Neural cell (in vitro differentiated cells): Measurements from ENCODE around the gene STARD9. TPM values are rescaled to one million over a fixed set of nuclear protein-coding genes. Genes with fewer than 3 reads are reported as not detected.
A peak's percentile ranks its signal among the peaks of the same experiment; 100 is the strongest.

Experiments used
- H2AFZ ChIP-seq: fragments of 200-600, 300-800 bp; sonication (generic), shearing (Covaris generic); 2 replicates; pipeline ENCODE4 v1.6.0; 2014; ENCODE audit warnings: low read depth, mild to moderate bottlenecking, antibody characterized with exemption, low read length, moderate library complexity
- H3F3A ChIP-seq: fragments of 200-600 bp; shearing (Covaris generic); 2 replicates; pipeline ENCODE4 v1.6.1; 2016; ENCODE audit warnings: mild to moderate bottlenecking, moderate library complexity, mixed read lengths, antibody characterized with exemption, low read length; ENCODE audit not compliant: insufficient read depth, poor library complexity, severe bottlenecking
- H3K27ac ChIP-seq: fragments of 200-600, 300-800 bp; sonication (generic), shearing (Covaris generic); 2 replicates; pipeline ENCODE4 v1.5.1; 2014; ENCODE audit warnings: mild to moderate bottlenecking, low read length, moderate library complexity
- H3K27me3 ChIP-seq: fragments of 300-800, 200-600 bp; sonication (generic), shearing (Covaris generic); 2 replicates; pipeline ENCODE4 v1.6.0; 2014; ENCODE audit warnings: mild to moderate bottlenecking, low read depth, low read length, moderate library complexity; ENCODE audit not compliant: insufficient read depth
- H3K36me3 ChIP-seq: fragments of 300-800, 200-600 bp; sonication (generic), shearing (Covaris generic); 2 replicates; pipeline ENCODE4 v1.5.1; 2014; ENCODE audit warnings: mild to moderate bottlenecking, antibody characterized with exemption, low read length, moderate library complexity; ENCODE audit not compliant: insufficient read depth
- H3K4me2 ChIP-seq: fragments of 300-800, 200-600 bp; sonication (generic), shearing (Covaris generic); 2 replicates; pipeline ENCODE4 v1.6.0; 2014; ENCODE audit warnings: mild to moderate bottlenecking, low read length
- H3K4me3 ChIP-seq: fragments of 300-800, 200-600 bp; sonication (generic), shearing (Covaris generic); 2 replicates; pipeline ENCODE4 v1.5.1; 2014; ENCODE audit warnings: mild to moderate bottlenecking, low read length, moderate library complexity
- H3K79me2 ChIP-seq: fragments of 200-600 bp; shearing (Covaris generic); replicated peaks from 2 replicates; pipeline ENCODE4 v1.6.0; 2014; ENCODE audit warnings: mild to moderate bottlenecking, low read length, moderate library complexity; ENCODE audit not compliant: insufficient read depth
- H3K9ac ChIP-seq: fragments of 300-800, 200-600 bp; sonication (generic), shearing (Covaris generic); 2 replicates; pipeline ENCODE4 v1.6.1; 2016; ENCODE audit warnings: mild to moderate bottlenecking, low read length, mixed read lengths
- H3K9me2 ChIP-seq: fragments of 200-600 bp; shearing (Covaris generic); 2 replicates; pipeline ENCODE4 v1.6.1; 2016; ENCODE audit warnings: mild to moderate bottlenecking, low read length, mixed read lengths; ENCODE audit not compliant: insufficient read depth
- H3K9me3 ChIP-seq: fragments of 200-600, 300-800 bp; sonication (generic), shearing (Covaris generic); 2 replicates; pipeline ENCODE4 v1.6.1; 2016; ENCODE audit warnings: mild to moderate bottlenecking, mixed run types, low read length, moderate library complexity, mixed read lengths
- H4K20me1 ChIP-seq: fragments of 200-600 bp; shearing (Covaris generic); 2 replicates; pipeline ENCODE4 v1.6.1; 2016; ENCODE audit warnings: mild to moderate bottlenecking, mixed run types; ENCODE audit not compliant: insufficient read depth
- CTCF ChIP-seq: fragments of 450-650 bp; IDR thresholded peaks from 2 replicates; pipeline ENCODE4 v1.5.1; 2014; ENCODE audit warnings: antibody characterized with exemption, mild to moderate bottlenecking, moderate library complexity; ENCODE audit not compliant: poor library complexity, severe bottlenecking
- EP300 ChIP-seq: fragments of 450-650 bp; conservative IDR thresholded peaks from 2 replicates; pipeline ENCODE4 v1.6.1; 2014; ENCODE audit warnings: antibody characterized with exemption, mild to moderate bottlenecking, moderate library complexity; ENCODE audit not compliant: poor library complexity, severe bottlenecking
- EZH2 ChIP-seq: fragments of 200-600, 300-800 bp; shearing (Covaris generic), sonication (generic); IDR thresholded peaks from 2 replicates; pipeline ENCODE4 v1.6.1; 2014; ENCODE audit warnings: antibody characterized with exemption, low read length, borderline replicate concordance, mild to moderate bottlenecking; ENCODE audit not compliant: insufficient read depth, poor library complexity, severe bottlenecking
- MXI1 ChIP-seq: fragments of 450-650 bp; conservative IDR thresholded peaks from 2 replicates; pipeline ENCODE4 v1.6.1; 2014; ENCODE audit warnings: antibody characterized with exemption, mild to moderate bottlenecking; ENCODE audit not compliant: poor library complexity, severe bottlenecking
- POLR2AphosphoS5 ChIP-seq: IDR thresholded peaks from 2 replicates; pipeline ENCODE4 v1.6.1; 2012
- RAD21 ChIP-seq: fragments of 450-650 bp; conservative IDR thresholded peaks from 2 replicates; pipeline ENCODE4 v1.6.1; 2014; ENCODE audit warnings: antibody characterized with exemption, mild to moderate bottlenecking, moderate library complexity
- REST ChIP-seq: IDR thresholded peaks from 2 replicates; pipeline ENCODE4 v1.6.1; 2012; ENCODE audit warnings: borderline replicate concordance
- SMC3 ChIP-seq: fragments of 450-650 bp; conservative IDR thresholded peaks from 2 replicates; pipeline ENCODE4 v1.6.1; 2014; ENCODE audit warnings: antibody characterized with exemption, mild to moderate bottlenecking, moderate library complexity; ENCODE audit not compliant: poor library complexity
- TAF1 ChIP-seq: IDR thresholded peaks from 2 replicates; pipeline ENCODE4 v1.6.1; 2012; ENCODE audit warnings: low read depth
- polyA plus RNA-seq: library from polyadenylated mRNA; depleted of rRNA; stranded (reverse); fragments of >200 nt; gene quantifications from 2 replicates; pipeline ENCODE4 v1.2.3, GENCODE V29; 2014

The STARD9 gene
- polyA plus RNA-seq, 1 donor from 2014 or later: 6.4 TPM

- H3K9me2 ChIP-seq: no peaks in the 10 kb centered on the region
- H3K4me2 ChIP-seq: no peak overlapping the region
- no peak overlapping the region for H3K4me3 ChIP-seq
- no peaks in the 10 kb centered on the region for H3K9me3 ChIP-seq
- H3K36me3 ChIP-seq: no peaks in the 10 kb centered on the region
- H3K79me2 ChIP-seq: no peaks in the 10 kb centered on the region
- H2AFZ ChIP-seq: no peak overlapping the region
- no peak overlapping the region for H3K9ac ChIP-seq
- no peaks in the 10 kb centered on the region for H3K27me3 ChIP-seq
- TF ChIP-seq RAD21: no peak
- no peak for TF ChIP-seq POLR2AphosphoS5
- no peak for TF ChIP-seq SMC3
- no peak for TF ChIP-seq MXI1
- TF ChIP-seq CTCF: no peak
- TF ChIP-seq EZH2: no peak
- TF ChIP-seq EP300: no peak
- no peak for TF ChIP-seq TAF1
- no peak for TF ChIP-seq REST
- no peaks in the 10 kb centered on the region for H4K20me1 ChIP-seq
- no peak overlapping the region for H3K27ac ChIP-seq
- no peaks in the 10 kb centered on the region for H3F3A ChIP-seq
Observed at GRCh38 chr15:42578984-42579537, 3.7 kb downstream of the STARD9 start.

GRCh38 chr15:42581272-42581730, 5.9 kb downstream of the STARD9 start:
- TF ChIP-seq REST: no peak
- no peak for TF ChIP-seq MXI1
- no peak for TF ChIP-seq EZH2
- peak; percentile 63 for TF ChIP-seq POLR2AphosphoS5
- peak; percentile 71 for TF ChIP-seq TAF1
- no peak for TF ChIP-seq EP300
- TF ChIP-seq SMC3: no peak
- H3K9ac ChIP-seq: peak overlapping the region; percentile 58
- H3K27ac ChIP-seq: no peak overlapping the region

More at GRCh38 chr15:42581272-42581730, 5.9 kb downstream of the STARD9 start:
- no peaks in the 10 kb centered on the region for H3F3A ChIP-seq
- peak overlapping the region; percentile 58 for H2AFZ ChIP-seq
- no peaks in the 10 kb centered on the region for H3K9me3 ChIP-seq
- H4K20me1 ChIP-seq: no peaks in the 10 kb centered on the region
- no peaks in the 10 kb centered on the region for H3K27me3 ChIP-seq
- peak overlapping the region; percentile 9 for H3K4me2 ChIP-seq
- H3K9me2 ChIP-seq: no peaks in the 10 kb centered on the region
- no peaks in the 10 kb centered on the region for H3K79me2 ChIP-seq
- H3K4me3 ChIP-seq: peak overlapping the region; percentile 66
- no peaks in the 10 kb centered on the region for H3K36me3 ChIP-seq
